SK-N-MC (cell line): ENCODE results near the gene AKT1.
"Not testable (repeated sequence)": the region's sequence is repeated elsewhere in the genome, so short reads cannot be mapped to it uniquely, and the experiment has no call there.

Experiments
- DNase-seq: peaks from one replicate; pipeline ENCODE4 v3.0.0-alpha.2; 2011; ENCODE audit warnings: low read depth, low spot score
- H3K27ac ChIP-seq: fragments of 200-600 bp; sonication (generic); 2 replicates; pipeline ENCODE4 v1.5.1; 2016; ENCODE audit warnings: mixed run types
- H3K36me3 ChIP-seq: fragments of 200-600 bp; sonication (generic); 2 replicates; pipeline ENCODE4 v1.6.1; 2017; ENCODE audit warnings: antibody characterized with exemption, low read length, mixed read lengths; ENCODE audit not compliant: insufficient read depth
- H3K4me3 ChIP-seq: fragments of 200-600 bp; sonication (generic); 2 replicates; pipeline ENCODE4 v1.5.1; 2016
- H3K9ac ChIP-seq: fragments of 200-600 bp; sonication (generic); 2 replicates; pipeline ENCODE4 v1.8.0; 2017; ENCODE audit warnings: mixed run types, mixed read lengths; ENCODE audit not compliant: insufficient read length
- H3K9me3 ChIP-seq: fragments of 200-600 bp; sonication (generic); 2 replicates; pipeline ENCODE4 v1.6.1; 2017; ENCODE audit warnings: low read depth, mild to moderate bottlenecking, antibody characterized with exemption, low read length, moderate library complexity, mixed read lengths
- EZH2 ChIP-seq: fragments of 200-600 bp; sonication (generic); IDR thresholded peaks from one replicate; pipeline ENCODE4 v1.6.1; 2017; ENCODE audit warnings: antibody characterized with exemption
- FOXP2 ChIP-seq: optimal IDR thresholded peaks from 2 replicates; pipeline ENCODE3; 2011; ENCODE audit warnings: mild to moderate bottlenecking, moderate library complexity; ENCODE audit not compliant: insufficient read depth; ENCODE audit errors: extremely low read length, control extremely low read depth
- POLR2AphosphoS5 ChIP-seq: IDR thresholded peaks from 2 replicates; pipeline ENCODE4 v1.6.1; 2012; ENCODE audit warnings: mild to moderate bottlenecking, low read depth, low read length, borderline replicate concordance

Gene AKT1

DNA sequence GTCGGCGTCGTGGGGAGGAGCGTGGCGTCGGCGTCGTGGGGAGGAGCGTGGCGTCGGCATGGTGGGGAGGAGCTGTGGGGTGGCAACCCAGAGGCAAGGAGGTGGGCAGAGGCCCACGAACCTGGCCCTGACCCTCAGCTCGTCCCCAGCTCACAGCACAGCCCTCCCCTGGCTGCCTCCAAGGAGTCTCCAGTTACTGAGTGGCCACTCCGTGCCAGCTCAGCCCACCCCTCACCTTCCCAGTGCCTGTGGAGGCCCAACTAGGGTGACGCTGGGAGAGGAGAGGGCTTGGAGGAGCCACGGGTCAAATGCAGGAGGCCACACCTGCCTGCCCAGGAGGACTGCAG is 65.7 kb downstream of the AKT1 start:
- no peak for DNase-seq
- H3K27ac ChIP-seq = no peak overlapping the region
- H3K9me3 ChIP-seq = no peaks in the 10 kb centered on the region
- TF ChIP-seq POLR2AphosphoS5 (no peak), FOXP2 (no peak), EZH2 (no peak)
- H3K4me3 ChIP-seq = no peak overlapping the region
- H3K36me3 ChIP-seq = no peaks in the 10 kb centered on the region
- H3K9ac ChIP-seq = no peak overlapping the region

DNA sequence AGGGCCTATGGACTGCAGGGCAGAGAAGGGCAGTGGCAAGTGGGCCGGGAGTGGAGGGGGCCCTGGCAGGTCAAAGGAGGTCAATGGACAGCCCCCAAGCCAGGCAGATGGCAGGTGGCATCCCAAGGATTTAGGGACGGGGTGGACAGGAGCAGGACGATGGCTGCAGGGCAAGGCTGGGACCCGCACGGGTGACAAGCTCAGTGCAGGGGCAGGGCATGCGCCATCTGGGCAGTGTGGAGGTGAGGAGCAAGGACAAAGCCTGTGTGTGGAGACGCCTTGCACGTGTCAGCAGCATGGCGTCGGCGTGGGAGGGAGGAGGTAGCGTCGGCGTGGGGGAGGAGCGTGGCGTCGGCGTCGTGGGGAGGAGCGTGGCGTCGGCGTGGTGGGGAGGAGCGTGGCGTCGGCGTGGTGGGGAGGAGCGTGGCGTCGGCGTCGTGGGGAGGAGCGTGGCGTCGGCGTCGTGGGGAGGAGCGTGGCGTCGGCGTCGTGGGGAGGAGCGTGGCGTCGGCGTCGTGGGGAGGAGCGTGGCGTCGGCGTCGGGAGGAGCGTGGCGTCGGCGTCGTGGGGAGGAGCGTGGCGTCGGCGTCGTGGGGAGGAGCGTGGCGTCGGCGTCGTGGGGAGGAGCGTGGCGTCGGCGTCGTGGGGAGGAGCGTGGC is 66.2 kb downstream of the AKT1 start:
- not testable (repeated sequence) for H3K9me3 ChIP-seq, DNase-seq, H3K4me3 ChIP-seq, H3K27ac ChIP-seq, H3K36me3 ChIP-seq, H3K9ac ChIP-seq

DNA sequence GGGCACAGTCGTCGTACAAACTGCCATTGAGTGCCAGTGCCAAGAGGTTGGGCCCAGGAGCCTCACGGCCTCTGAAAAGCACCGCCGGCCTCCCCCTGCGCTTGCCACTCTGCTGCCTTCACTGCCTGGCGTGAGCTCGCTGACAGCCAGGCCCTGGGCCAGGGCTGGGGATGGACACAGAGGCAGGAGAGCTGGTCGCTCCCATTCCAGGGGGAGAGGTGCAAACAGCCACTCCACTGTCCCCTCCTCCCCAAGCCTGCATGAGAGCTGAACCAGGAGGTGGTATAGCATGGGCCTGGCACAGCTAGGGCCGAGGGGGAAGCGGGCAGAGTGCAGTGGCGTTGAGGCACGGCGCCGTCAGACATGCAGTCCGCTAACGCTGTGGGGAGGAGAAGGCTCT is 66.9 kb downstream of the AKT1 start:
- Histone ChIP-seq H3K9ac (no peak overlapping the region), H3K27ac (no peak overlapping the region), H3K36me3 (no peaks in the 10 kb centered on the region), H3K9me3 (no peaks in the 10 kb centered on the region), H3K4me3 (no peak overlapping the region)
- TF ChIP-seq POLR2AphosphoS5 (no peak), EZH2 (no peak), FOXP2 (no peak)
- DNase-seq = no peak

DNA sequence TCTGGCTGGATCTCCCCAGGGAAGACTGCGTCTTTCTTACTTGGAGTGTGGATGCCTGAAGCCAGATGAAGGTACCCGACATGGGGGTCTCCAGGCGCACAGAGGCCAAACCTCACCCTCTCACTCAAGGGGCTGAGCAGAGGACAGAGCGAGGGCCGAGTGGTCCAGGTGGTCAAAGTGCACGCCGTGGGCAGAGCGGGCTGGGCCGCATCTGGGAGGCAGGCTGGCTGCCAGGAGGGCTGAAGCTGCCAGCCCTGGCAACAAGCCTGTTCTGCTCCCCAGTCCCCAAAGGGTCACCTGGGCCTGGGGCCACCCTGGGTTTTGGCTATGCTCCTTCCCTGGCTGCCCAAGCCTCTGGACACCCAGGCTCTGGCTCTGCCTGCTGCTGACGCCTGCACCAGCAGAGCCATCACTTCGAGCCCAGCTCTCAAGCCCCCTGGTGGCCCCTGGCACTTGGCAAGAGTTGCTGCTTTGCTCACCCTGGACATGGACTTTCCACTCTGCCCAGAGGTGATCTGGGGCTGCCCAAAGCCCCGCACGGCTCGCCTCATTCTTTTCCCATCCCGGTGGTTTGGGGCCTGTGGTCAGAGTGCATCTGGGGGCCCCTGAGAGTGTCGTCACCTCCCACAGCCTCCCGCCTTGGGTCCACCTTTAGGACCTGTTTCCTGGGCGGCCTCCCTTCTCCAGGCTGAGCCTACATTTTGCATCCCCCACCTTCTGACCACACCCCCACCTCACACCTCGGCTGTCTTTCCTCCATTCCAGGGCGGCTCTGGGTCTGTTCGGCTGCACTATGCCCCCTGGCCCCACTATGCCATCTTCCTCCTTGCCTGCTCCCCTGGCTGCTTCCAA is 68.7 kb downstream of the AKT1 start:
- Histone ChIP-seq H3K36me3 (no peaks in the 10 kb centered on the region), H3K9me3 (no peaks in the 10 kb centered on the region), H3K4me3 (no peak overlapping the region), H3K9ac (no peak overlapping the region), H3K27ac (no peak overlapping the region)
- no peak for DNase-seq
- TF ChIP-seq POLR2AphosphoS5 = no peak
- no peak for TF ChIP-seq EZH2
- no peak for TF ChIP-seq FOXP2

DNA sequence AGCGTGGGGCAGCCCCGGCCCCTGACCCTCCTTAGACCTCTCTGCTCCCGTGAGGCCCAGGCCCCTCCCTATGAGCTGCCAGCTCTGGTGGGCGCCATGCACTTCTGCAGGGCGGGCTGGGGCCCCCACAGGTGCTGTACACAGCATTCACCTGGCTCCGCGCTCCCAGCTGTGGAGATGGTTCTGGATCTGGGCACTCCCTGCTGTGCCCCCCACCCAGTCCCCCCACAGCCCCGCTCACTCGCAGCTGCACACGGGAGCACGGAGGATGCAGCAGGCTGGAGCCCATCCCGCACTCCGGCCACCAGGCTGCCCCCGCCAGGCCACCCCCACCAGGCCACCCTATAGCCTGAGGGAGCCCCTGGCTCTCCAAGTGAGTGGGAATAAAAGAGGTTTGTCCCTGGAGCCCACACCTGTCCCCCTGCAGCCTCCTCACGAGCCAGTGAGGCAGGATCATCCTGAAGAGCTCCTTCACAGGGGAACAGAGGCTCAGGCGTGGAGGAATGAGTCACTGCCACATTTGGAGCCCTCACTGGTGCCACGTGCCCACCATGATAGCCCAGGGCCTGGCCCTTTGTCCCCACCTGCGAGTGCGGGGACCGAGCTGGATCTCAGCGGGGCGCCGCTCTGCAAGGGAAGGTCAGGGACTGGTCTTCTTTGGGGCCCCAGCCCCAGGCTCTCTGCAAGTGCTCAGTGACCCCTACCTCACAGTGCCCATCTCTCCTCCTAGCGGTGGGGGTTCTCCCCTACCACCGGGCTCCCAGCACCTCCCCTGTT is 69.6 kb downstream of the AKT1 start:
- H3K36me3 ChIP-seq = no peaks in the 10 kb centered on the region
- TF ChIP-seq EZH2 (no peak), FOXP2 (no peak), POLR2AphosphoS5 (no peak)
- DNase-seq = no peak
- no peak overlapping the region for H3K4me3 ChIP-seq
- H3K27ac ChIP-seq = no peak overlapping the region
- no peak overlapping the region for H3K9ac ChIP-seq
- no peaks in the 10 kb centered on the region for H3K9me3 ChIP-seq

DNA sequence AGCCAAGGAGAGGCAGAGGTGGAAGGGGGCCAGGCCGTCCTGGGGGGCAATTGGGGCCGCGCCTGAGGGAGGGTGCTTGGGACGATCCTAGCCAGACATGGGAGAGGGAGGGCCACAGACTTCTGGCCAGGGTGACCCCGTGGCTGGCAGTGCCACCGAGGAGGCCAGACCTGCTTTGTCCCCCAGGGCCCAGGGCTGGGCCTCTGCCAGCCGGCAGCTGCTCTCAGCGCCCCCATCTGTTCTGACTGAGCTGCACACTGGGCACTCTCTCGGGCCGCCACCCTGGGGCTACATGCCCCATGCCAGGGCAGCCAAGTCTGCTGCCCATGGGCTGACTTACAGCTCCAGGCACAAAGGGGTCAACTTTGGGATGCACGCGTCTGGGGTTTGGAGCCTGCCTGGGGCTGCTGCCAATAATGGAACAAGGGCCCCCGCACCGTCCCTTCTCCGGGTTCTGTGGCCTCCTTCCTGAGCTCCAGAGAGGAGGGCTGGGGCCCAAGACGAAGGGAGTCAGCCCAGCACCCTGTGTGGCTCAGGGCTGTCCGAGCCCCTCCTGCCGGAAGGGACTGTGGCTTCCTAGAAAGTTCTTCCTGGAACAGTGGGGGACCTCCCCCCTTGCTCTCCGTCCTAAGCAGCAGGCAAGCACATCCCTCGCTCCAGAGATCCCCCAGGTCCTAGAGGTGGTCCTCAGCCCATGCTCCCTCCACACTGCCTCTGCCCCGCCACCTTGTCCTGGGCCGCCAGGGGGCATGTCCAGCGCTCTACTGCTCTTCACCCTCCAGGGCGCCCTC is 70.4 kb downstream of the AKT1 start:
- Histone ChIP-seq H3K36me3 (no peaks in the 10 kb centered on the region), H3K27ac (no peak overlapping the region), H3K4me3 (no peak overlapping the region), H3K9ac (no peak overlapping the region), H3K9me3 (no peaks in the 10 kb centered on the region)
- no peak for DNase-seq
- TF ChIP-seq EZH2 (no peak), POLR2AphosphoS5 (no peak), FOXP2 (no peak)

DNA sequence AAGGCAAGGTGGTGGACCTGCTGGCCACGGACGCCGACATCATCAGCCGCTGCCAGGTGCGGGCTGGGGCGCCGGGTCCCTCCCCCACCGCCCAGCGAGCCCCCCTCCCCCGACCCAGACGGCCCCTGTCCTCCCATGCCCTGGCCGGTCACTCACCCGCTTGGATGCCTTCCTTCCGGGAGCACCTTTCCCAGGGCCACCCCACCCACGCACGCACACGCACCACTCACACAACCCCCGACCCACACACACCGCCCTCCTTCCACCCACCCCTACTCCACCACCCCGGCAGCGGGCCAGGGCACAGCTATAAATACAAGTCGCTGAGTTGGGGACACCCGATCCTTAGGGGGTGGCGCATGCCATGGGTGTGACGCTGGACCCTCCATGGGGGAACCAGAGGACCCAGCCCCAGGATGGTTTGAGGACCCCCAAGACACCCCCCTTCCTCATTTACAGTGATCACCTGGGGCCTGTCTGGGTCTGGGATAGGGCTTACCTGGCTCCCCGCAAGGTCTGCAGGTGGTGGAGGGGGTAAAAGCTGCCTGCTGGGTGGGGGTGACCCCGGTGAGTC is 71.1 kb downstream of the AKT1 start:
- no peak overlapping the region for H3K9ac ChIP-seq
- TF ChIP-seq EZH2 (no peak), FOXP2 (no peak), POLR2AphosphoS5 (no peak)
- peak overlapping the region; percentile 55 for H3K4me3 ChIP-seq
- H3K27ac ChIP-seq = no peak overlapping the region
- no peaks in the 10 kb centered on the region for H3K36me3 ChIP-seq
- H3K9me3 ChIP-seq = no peaks in the 10 kb centered on the region
- DNase-seq = no peak
